Ramos (cell line): Measurements from ENCODE around the gene NOC2L.
"Not testable (repeated sequence)": the region's sequence is repeated elsewhere in the genome, so short reads cannot be mapped to it uniquely, and the experiment has no call there.

Experiments
- in situ Hi-C: fragments of 300-500 bp; cut with MboI; formaldehyde crosslinking; loops from one replicate; pipeline ENCODE4 v1.14.3; 2022; ENCODE audit warnings: low sequenced_read_pairs; ENCODE audit not compliant: unreplicated experiment

Gene NOC2L

GRCh38 chr1:946811-947210 lies 12.2 kb downstream of the NOC2L start:
- in situ Hi-C loops: not testable (repeated sequence)

- in situ Hi-C loops: no loop called here
Measured at GRCh38 chr1:945688-946556, 13.1 kb downstream of the NOC2L start.

- in situ Hi-C loops: no loop called here
Measured at GRCh38 chr1:944341-945325, 14.4 kb downstream of the NOC2L start.

GRCh38 chr1:943545-944340 lies 15.3 kb downstream of the NOC2L start:
- in situ Hi-C loops: no loop called here

- in situ Hi-C loops: no loop called here
Measured at GRCh38 chr1:942864-943533, 16.1 kb downstream of the NOC2L start.

- in situ Hi-C loops: no loop called here
Measured at GRCh38 chr1:942411-942821, 16.6 kb downstream of the NOC2L start.

GRCh38 chr1:941588-942383 lies 17.3 kb downstream of the NOC2L start:
- in situ Hi-C loops: no loop called here

- in situ Hi-C loops: no loop called here
Measured at GRCh38 chr1:941015-941587, 18.0 kb downstream of the NOC2L start.

GRCh38 chr1:940107-941014 lies 18.7 kb downstream of the NOC2L start:
- in situ Hi-C loops: no loop called here

GRCh38 chr1:939511-940106 lies 19.4 kb downstream of the NOC2L start:
- in situ Hi-C loops: no loop called here

- in situ Hi-C loops: no loop called here
Measured at GRCh38 chr1:938711-939489, 20.2 kb downstream of the NOC2L start.

GRCh38 chr1:938088-938683 lies 20.9 kb downstream of the NOC2L start:
- in situ Hi-C loops: no loop called here

- in situ Hi-C loops: no loop called here
Measured at GRCh38 chr1:937521-937920, 21.5 kb downstream of the NOC2L start.

GRCh38 chr1:936348-937264 lies 22.4 kb downstream of the NOC2L start:
- in situ Hi-C loops: no loop called here

GRCh38 chr1:935751-936231 lies 23.3 kb downstream of the NOC2L start:
- in situ Hi-C loops: no loop called here
